ENCODE results near the gene C1orf105. TPM values are rescaled to one million over a fixed set of nuclear protein-coding genes. Genes with fewer than 3 reads are reported as not detected.

Gene C1orf105
- total RNA-seq, 1 donor from 2014 or later = not detected

DNA sequence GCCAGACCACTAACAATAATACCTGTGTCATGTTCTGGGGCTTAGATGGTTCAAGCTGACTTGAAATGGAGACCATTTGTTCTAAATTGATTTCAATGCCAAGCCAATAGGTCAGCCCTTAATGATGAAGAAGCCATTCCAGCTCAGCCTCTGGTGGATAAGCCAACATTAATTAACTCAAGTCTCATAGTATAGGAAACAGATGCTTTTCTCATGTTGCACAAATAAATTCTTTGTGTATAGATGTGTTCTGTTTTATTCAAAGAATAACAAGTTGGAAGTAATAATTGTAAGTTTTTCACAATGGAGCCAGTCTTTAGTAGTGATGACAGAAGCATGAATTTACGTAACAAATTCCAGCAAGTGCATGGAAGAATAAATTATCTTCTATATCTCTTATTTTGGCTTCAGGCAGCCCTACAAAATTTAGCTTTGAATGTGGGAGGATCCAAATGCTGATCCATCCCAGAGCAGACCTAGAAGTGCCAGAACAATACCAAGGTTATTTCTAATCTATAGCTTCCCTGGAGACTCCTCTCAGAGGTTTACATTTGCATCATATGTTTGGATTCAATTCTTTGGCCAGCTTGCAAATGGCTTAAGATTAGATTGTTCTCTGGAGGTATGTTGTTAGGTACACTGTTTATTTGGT is 42.2 kb upstream of the C1orf105 start:
- no peaks in the 10 kb centered on the region for H3K36me3 Mint-ChIP-seq
- H3K4me1 Mint-ChIP-seq = peaks cover 81% of the 10 kb centered on the region
- no peak for DNase-seq (ENCODE audit: low spot score in 2 of 2, unreplicated experiment in 2 of 2)
- H3K27ac Mint-ChIP-seq = peak overlapping the region; percentile 10
- no peaks in the 10 kb centered on the region for H3K9me3 Mint-ChIP-seq
- H3K27me3 Mint-ChIP-seq (ENCODE audit: low read depth) = no peaks in the 10 kb centered on the region
- TF ChIP-seq, protein P1, sequence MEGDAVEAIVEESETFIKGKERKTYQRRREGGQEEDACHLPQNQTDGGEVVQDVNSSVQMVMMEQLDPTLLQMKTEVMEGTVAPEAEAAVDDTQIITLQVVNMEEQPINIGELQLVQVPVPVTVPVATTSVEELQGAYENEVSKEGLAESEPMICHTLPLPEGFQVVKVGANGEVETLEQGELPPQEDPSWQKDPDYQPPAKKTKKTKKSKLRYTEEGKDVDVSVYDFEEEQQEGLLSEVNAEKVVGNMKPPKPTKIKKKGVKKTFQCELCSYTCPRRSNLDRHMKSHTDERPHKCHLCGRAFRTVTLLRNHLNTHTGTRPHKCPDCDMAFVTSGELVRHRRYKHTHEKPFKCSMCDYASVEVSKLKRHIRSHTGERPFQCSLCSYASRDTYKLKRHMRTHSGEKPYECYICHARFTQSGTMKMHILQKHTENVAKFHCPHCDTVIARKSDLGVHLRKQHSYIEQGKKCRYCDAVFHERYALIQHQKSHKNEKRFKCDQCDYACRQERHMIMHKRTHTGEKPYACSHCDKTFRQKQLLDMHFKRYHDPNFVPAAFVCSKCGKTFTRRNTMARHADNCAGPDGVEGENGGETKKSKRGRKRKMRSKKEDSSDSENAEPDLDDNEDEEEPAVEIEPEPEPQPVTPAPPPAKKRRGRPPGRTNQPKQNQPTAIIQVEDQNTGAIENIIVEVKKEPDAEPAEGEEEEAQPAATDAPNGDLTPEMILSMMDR (IDR thresholded peaks at IDR 0.05; ENCODE audit: unreplicated experiment) = no peak
- no peak overlapping the region for H3K4me3 Mint-ChIP-seq

DNA sequence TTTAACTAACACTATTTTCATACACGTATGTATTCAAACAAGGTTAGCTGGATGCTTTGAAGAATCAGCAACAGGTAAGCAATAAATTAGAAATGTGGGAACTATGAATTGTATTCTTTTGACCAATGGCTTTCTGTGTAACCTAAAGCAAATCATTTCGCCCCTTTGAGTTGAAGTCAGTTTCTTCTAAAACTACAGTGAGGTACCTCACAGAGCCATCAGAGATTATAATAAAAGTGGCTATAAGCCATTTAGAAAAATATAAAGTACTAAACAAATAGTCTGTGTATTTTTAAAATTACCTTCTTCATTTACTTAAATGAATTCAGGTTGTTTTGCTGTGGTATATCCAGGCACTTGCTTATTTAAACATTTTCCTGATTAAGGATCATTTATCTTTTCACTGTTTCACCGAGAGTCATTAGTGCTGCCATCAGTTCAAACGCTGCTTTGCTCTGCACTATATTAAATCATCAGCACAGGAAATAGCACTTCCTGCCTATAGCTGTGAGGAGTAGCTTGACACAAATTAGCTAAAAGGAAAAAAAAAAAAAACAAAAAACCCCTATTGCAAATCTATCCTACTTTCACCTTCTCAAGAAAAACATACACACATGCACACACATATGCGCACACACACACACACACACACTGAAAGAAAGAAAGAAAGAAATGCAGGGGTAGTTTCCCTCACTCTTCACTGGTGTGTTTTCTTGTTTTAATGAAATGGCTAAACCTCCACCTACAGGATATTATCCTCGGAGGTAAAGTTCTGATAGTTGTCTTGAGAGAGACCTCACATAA is 39.8 kb upstream of the C1orf105 start:
- Mint-ChIP-seq H3K4me1 (peaks cover 82% of the 10 kb centered on the region), H3K9me3 (no peaks in the 10 kb centered on the region), H3K36me3 (no peaks in the 10 kb centered on the region), H3K27ac (peak overlapping the region; percentile 98), H3K27me3 (ENCODE audit: low read depth) (no peaks in the 10 kb centered on the region), H3K4me3 (no peak overlapping the region)
- DNase-seq (ENCODE audit: low spot score in 2 of 2, unreplicated experiment in 2 of 2) = no peak
- TF ChIP-seq, protein P1 (IDR thresholded peaks at IDR 0.05; ENCODE audit: unreplicated experiment) = no peak

DNA sequence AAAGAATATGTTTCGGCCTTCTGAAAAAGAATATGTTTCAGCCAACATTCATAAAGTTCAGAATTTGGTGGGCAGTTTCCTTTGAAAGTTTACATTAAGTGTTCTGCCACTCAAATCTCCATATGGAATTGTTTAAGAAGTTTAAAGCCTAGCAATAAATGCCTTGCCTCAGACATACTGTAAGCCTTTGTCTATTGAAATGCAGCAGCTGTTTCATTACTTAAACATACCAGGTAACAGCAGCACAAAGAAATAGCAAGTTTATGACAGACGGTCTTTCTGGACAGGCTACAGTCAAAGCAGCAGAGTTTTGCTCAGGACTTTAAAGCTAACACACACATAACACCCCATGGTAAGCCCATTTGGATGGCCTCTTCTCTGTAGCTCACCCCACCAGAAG is 38.5 kb upstream of the C1orf105 start:
- H3K4me3 Mint-ChIP-seq = no peak overlapping the region
- H3K9me3 Mint-ChIP-seq = no peaks in the 10 kb centered on the region
- TF ChIP-seq, protein P1 (IDR thresholded peaks at IDR 0.05; ENCODE audit: unreplicated experiment) = no peak
- H3K27ac Mint-ChIP-seq = peak overlapping the region; percentile 97
- H3K4me1 Mint-ChIP-seq = peaks cover 87% of the 10 kb centered on the region
- no peaks in the 10 kb centered on the region for H3K36me3 Mint-ChIP-seq
- no peak for DNase-seq (ENCODE audit: low spot score in 2 of 2, unreplicated experiment in 2 of 2)
- no peaks in the 10 kb centered on the region for H3K27me3 Mint-ChIP-seq (ENCODE audit: low read depth)

DNA sequence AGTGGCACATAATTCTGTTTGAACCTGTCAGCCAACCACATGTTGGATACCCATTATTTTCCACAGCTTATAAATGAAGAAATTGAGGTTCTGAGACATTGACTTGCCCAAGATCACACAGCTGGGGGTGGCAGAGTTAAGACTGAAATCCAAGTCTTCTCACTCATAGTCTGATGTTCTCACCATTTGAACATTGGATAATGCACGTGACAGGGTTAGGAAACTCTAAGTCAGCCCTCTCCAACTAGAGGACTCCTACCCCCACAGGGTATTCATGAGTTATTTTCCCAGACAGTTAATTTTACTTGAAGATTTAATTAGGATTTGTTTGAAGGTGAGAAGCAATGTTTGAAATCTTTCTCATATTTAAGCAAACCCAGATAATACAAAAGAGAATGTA is 38.1 kb upstream of the C1orf105 start:
- Mint-ChIP-seq H3K27me3 (ENCODE audit: low read depth) (no peaks in the 10 kb centered on the region), H3K9me3 (no peaks in the 10 kb centered on the region), H3K4me3 (no peak overlapping the region), H3K4me1 (peaks cover 89% of the 10 kb centered on the region), H3K36me3 (no peaks in the 10 kb centered on the region), H3K27ac (peak overlapping the region; percentile 97)
- DNase-seq (ENCODE audit: low spot score in 2 of 2, unreplicated experiment in 2 of 2) = no peak
- TF ChIP-seq, protein P1 (IDR thresholded peaks at IDR 0.05; ENCODE audit: unreplicated experiment) = no peak

DNA sequence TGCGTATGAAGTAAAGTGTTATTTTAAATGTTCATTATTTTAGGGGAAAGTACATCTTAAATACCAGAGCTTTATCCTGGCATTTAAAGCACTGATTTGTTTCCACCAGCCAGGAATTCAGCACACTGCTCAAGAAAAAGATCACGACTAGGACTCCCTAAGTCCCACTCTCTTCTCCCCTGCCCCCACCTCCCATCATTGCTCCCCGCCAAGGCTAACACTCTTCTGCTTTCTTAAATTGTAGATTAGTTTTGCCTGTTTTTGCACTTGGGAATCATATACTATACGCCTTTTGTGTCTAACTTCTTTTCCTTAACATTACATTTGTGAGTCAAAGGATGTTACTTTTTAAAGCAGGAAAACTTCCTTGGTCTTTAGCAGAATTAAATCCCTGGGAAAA is 37.5 kb upstream of the C1orf105 start:
- peak overlapping the region; percentile 5 for H3K4me3 Mint-ChIP-seq
- TF ChIP-seq, protein P1 (IDR thresholded peaks at IDR 0.05; ENCODE audit: unreplicated experiment) = no peak
- no peak for DNase-seq (ENCODE audit: low spot score in 2 of 2, unreplicated experiment in 2 of 2)
- H3K27me3 Mint-ChIP-seq (ENCODE audit: low read depth) = no peaks in the 10 kb centered on the region
- H3K36me3 Mint-ChIP-seq = no peaks in the 10 kb centered on the region
- H3K27ac Mint-ChIP-seq = peak overlapping the region; percentile 97
- no peaks in the 10 kb centered on the region for H3K9me3 Mint-ChIP-seq
- peaks cover 84% of the 10 kb centered on the region for H3K4me1 Mint-ChIP-seq

Measured in mesothelial cell of epicardium (in vitro differentiated cells).